GM18909 (cell line): Measurements from ENCODE around the gene GTPBP1.

Source experiments
- ATAC-seq: cut with Tn5 transposase; IDR thresholded peaks from one replicate; pipeline ENCODE4 v1.9.1; 2021; ENCODE audit warnings: mild to moderate bottlenecking; ENCODE audit not compliant: unreplicated experiment, poor library complexity

GTPBP1 gene

DNA sequence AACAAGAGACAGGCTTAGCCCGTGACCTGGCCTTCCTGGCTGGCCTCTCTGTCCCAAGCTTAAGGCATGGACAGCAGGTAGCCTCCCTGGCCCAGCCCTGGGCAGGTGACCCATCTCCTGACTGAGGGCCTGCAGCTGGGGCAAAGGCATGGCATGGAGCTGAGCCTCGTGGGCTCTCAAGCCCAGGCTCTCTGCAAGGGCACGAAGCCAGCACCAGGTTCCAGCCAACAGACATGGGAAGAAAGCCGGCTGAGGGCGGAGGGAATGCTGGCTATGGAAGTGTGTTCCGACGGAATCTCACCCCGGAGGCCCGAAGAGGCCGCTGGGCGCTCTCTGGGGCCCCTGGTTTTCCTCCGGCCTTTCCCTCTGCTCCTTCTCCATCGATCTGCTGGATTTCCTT lies 75.3 kb downstream of the GTPBP1 start:
- ATAC-seq: no peak

DNA sequence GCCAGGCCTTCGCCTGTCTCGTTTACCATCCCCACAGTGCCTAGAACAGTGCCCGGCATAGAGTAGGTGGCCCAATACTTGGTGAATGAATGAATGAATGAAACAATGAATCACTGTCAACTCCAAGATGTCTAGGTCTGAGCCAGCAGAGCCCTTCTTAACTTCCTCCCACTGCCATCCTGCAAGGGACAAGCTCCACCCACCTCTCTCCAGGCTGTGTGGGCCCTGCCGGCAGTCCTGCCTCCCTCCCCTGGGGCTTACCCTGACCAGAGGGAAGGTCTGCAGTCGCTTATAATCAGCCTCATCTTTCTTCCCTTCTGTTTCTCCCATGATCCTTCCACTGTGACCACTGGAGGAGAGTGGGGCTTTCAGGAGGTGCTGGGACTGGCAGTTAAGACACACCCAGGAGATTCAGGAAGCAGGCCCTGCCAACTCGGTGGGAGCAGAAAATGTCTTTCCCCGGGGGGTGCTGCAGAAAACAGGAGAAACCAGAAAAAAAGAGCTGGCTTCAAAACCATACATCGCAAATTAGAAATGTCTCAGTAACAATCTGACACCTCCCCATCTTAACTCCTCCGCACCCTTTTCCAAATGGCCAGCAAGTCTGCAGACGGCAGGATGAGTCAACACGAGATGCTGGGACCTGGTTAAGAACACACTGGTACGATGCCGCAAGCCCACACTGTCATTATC lies 76.8 kb downstream of the GTPBP1 start:
- ATAC-seq: no peak
